ELR (cell line): Measurements from ENCODE around the gene CDK14.
A peak's percentile ranks its signal among the peaks of the same experiment; 100 is the strongest.

Source experiments
- DNase-seq: peaks from one replicate; pipeline ENCODE4 v3.0.0-alpha.2; 2015; ENCODE audit warnings: low read depth

The CDK14 gene

GRCh38 chr7:90595801-90596670 lies at the start of gene CDK14:
CDK14 (plus strand) TSS chr7:90596321; CDS start chr7:90596628, 307 bp downstream.
- peak; percentile 76 for DNase-seq

DNA sequence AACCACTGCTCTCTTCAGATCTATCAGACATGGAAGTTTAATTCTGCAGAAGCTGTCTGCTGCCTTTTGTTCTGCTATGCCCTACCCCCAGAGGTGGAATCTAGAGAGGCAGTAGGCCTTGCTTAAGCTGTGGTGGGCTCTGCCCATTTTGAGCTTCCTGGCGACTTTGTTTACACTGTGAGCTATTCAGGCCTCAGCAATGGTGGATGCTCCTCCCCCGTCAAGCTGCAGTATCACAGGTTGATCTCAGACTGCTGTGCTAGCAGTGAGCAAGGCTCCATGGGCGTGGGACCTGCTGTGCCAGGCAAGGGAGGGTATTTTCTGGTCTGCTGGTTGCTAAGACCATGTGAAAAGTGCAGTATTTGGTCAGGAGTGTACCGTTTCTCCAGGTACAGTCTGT lies 45.1 kb upstream of the CDK14 start:
- no peak for DNase-seq

- DNase-seq = peak; percentile 47
Measured at GRCh38 chr7:90552521-90552920, 43.6 kb upstream of the CDK14 start.

- DNase-seq = no peak
Measured at GRCh38 chr7:90560730-90561129, 35.4 kb upstream of the CDK14 start.

DNA sequence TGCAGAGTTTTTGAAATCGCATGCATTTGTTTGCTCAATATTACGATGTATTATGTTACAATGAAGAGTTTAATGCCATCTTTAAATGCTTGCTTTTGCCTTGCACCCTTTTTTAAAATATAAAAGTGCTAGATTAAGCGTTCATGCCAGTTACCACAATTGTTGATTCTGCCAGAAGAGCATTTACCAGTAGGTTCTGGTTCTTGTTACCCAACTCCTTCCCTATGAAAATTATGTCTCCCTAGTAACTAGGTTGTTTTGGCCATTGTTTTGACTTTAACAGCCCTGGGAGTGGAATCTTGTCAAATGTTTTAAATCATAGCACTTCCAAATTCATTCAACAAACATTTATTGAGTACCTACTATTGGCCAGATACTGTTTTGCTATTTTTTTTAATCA lies 32.8 kb upstream of the CDK14 start:
- no peak for DNase-seq

DNA sequence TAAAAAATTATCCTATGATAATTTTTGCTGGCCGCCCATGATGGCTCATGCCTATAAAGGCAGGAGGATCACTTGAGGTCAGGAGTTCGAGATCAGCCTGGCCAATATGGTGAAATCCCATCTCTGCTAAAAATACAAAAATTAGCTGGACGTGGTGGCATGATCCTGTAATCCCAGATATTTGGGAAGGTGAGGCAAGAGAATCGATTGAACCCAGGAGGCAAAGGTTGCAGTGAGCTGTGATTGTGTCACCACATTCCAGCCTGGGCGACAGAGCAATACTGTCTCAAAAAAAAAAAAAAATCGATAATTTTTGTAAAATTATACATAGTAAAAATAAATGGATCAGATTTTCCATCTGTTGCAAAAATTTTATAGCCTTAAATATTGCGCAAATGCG lies 31.7 kb upstream of the CDK14 start:
- DNase-seq = no peak

GRCh38 chr7:90568213-90568612 lies 27.9 kb upstream of the CDK14 start:
- DNase-seq = no peak

DNA sequence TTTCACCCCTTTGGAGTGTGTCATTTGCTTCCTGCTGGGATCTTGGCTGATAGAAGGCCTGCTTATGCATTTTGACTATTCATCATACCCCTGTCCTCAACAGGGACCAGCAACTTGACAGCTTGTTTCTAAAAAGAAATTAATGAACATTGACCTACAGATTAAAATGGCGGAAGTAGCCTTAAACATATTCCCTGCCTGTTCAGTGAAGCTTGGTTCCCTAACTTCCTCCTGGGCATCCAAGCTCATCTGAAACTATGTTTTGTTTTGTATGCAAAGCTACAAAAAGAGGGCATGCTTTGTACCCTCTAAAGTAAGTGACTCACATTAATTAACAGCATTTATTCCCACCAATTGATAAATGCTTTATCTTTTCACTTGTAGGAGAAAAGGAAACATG lies 26.8 kb upstream of the CDK14 start:
- DNase-seq = no peak

DNA sequence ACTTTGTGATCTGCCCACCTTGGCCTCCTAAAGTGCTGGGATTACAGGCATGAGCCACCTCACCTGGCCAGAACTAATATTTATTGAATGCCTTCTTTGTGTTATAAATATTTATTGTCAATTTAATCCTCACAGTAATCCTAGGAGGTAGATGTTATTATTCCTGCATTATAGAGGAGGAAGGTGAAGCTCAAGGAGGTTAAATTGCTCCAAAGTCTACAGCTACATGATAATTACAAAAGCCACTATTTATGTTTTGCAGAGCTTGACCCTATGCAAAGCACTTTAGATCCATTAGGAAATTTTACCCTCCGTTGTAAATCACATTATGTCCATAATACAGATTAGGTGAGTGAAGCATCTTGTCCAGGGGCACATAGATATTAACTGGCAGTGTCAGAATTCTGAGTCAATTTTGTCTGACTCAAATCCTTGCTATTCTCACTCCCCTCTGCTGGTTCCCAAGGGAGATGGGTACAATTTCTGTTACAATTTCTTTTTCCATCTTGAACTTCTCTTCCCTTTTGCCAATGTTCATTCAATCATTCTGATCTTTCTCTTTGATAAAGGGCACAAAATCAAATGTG lies 25.7 kb upstream of the CDK14 start:
- peak; percentile 29 for DNase-seq

DNA sequence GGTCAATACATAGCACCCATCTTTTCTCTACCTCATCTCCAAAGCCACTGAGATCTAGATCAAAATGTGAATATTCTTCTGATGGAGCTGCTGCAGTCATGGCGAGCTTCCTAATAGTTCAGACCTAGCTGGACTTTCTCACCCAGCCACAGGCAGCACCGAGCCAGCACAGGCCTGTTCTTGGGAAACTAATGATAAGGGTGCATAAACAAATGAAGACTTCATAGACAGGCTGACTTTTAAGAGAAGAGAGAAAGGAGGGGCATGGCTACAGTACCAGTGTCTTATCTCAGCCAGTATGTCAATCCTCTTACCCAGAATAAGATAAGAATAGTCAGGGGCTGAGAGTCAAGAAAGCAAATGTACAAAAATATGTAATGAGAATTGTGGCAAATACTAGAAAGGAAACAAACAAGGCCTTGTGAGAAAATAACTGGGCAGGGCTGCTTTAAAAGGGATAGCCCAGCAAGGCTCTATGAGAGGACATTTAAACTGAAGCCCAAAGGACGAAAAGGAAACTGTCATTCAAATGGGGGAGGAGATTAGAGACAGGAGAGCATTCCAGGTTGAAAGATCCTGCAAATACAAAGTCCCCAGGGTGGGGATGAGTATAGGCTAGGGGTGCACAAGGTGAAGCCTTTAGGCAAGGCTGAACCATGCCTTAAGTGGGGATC lies 21.8 kb upstream of the CDK14 start:
- no peak for DNase-seq

DNA sequence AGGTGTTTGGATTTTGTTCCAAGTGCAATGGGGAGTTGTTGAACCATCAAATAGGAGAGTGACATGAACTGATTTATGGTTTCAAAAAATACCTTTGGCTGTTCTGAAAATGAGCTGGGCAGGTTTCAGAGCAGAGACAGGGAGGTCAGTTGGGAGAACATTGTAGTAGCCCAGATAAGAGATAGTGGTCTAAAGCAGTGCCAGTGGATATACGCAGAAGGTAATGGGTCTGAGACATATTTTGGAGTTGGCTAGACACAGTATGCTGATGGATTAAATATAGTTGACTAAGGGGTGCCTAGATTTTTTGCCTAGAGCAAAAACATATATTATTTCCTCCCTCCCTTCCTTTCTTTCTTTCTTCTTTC lies 21.3 kb upstream of the CDK14 start:
- no peak for DNase-seq

DNA sequence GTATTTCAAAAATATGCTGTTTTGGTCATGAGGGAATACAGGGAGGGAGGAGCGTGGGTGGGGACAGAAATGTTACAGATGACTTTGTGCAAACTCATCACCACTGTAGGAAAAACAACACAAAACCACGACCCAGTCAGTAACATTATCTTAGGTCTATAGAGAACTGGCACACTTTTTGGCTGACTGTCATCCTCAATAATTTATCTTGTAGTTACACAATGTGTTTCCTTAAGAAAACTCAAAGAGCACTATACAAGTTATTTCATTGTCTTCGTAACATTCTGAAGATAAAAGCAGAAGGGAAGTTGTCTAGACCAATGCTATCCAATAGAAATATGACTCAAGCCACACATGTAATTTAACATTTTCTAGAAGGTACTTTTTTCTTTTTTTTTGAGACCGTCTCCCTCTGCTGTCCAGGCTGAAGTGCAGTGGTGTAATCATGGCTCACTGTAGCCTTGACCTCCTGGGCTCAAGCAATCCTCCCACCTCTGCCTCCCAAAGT lies 16.9 kb upstream of the CDK14 start:
- peak; percentile 50 for DNase-seq

DNA sequence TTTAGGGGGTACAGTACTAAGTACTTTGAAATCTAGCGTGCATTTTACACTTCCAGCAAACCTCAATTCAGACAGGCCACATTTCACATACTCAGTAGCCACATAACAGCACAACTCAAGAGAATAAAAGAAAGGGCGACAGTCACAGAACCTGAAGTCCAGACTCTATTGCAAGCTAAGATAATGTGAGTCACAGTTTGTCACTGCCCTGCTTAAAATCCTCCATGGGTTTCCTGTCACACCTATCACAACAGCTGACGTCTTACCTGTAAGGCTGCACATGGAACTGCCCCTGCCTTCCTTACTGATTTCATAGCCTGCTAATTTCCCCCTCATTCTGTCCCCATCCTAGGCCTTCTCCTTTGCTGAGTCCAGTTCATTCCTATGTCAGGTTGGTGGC lies 16.1 kb upstream of the CDK14 start:
- DNase-seq = peak; percentile 7

GRCh38 chr7:90582164-90582563 lies 14.0 kb upstream of the CDK14 start:
- no peak for DNase-seq

GRCh38 chr7:90584378-90584777 lies 11.7 kb upstream of the CDK14 start:
- DNase-seq = no peak

GRCh38 chr7:90586091-90586490 lies 10.0 kb upstream of the CDK14 start:
- DNase-seq = no peak

GRCh38 chr7:90587766-90588165 lies 8.4 kb upstream of the CDK14 start:
- no peak for DNase-seq

- no peak for DNase-seq
Measured at GRCh38 chr7:90592033-90592432, 4.1 kb upstream of the CDK14 start.

DNA sequence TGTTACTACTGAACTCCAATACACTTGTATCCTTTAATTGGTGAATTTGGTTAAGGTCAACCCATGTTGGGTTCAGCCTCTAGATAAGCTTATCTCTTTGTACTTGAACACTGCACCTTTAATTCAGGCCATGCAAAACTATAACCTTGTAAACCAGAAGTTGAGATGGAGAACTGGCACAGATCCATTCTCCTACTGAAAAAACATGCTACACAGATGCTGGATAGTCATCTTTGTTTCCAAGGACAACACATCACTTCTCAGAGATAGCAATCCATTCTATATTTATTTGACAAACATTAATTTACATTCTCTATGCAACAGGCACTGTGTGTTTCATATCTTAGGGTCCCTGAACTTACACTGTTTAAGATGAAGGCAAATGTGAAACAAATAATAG lies 2.9 kb upstream of the CDK14 start:
- no peak for DNase-seq

GRCh38 chr7:90594751-90595317 lies 1.3 kb upstream of the CDK14 start:
- peak; percentile 94 for DNase-seq

DNA sequence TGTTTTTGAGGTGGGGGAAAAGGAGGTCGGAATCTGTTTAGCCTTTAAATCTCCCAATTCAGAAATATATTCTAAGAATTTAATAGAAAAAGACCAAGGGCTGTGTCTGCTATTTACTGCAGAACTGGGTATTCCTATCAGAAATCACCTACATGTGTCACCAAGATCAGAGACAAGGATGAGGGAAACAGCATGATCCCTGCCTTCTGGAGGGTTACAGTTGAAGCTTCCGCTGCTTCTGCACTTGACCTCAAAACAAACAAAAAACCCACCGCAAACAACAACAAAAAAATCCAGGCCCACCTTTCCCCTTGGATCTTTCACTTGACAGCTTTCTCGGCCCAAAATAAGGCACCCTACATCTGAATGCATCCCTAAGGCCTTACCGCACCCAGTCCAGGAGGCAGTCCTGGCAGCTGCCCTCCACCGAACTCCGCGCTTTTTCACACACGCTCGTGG lies 750 bp upstream of the CDK14 start:
- peak; percentile 46 for DNase-seq
